WTC11 (cell line): ENCODE data around the gene SLC15A1. TPM values are rescaled to one million over a fixed set of nuclear protein-coding genes. Genes with fewer than 3 reads are reported as not detected.

Experiments used
- ATAC-seq: fragments of 200-7000 bp; cut with Tn5 transposase; 2 replicates; pipeline ENCODE4 v1.10.0; 2021; ENCODE audit warnings: mild to moderate bottlenecking, moderate library complexity
- CTCF ChIA-PET: fragments of 300-600 bp; sonication (Branson Sonifier 250); formaldehyde crosslinking; loops from one replicate; lab custom pipeline; 2021; ENCODE audit warnings: antibody characterized with exemption; lab: Charles Lee
- POLR2A ChIA-PET: fragments of 350-600 bp; sonication (Branson Sonifier 250); formaldehyde crosslinking; loops from one replicate; lab custom pipeline; 2021; ENCODE audit warnings: antibody characterized with exemption; lab: Charles Lee
- DNase-seq: peaks from one replicate; pipeline ENCODE4 v3.0.0; 2021; ENCODE audit warnings: low spot score
- H3K27ac Mint-ChIP-seq: 2 replicates; pipeline ENCODE4 v1.8.0; 2021; ENCODE audit warnings: mixed read lengths
- H3K27me3 Mint-ChIP-seq: 2 replicates; pipeline ENCODE4 v1.8.0; 2021; ENCODE audit warnings: low read depth, mild to moderate bottlenecking, moderate library complexity, mixed read lengths
- H3K36me3 Mint-ChIP-seq: 2 replicates; pipeline ENCODE4 v1.8.0; 2021; ENCODE audit warnings: mixed read lengths
- H3K4me1 Mint-ChIP-seq: 2 replicates; pipeline ENCODE4 v1.8.0; 2022; ENCODE audit warnings: mixed read lengths
- H3K4me3 Mint-ChIP-seq: 2 replicates; pipeline ENCODE4 v1.8.0; 2021; ENCODE audit warnings: mild to moderate bottlenecking, moderate library complexity, mixed read lengths
- H3K9me3 Mint-ChIP-seq: 2 replicates; pipeline ENCODE4 v1.8.0; 2021; ENCODE audit warnings: mixed read lengths
- AFF4 ChIP-seq: sonication (generic); formaldehyde crosslinking; IDR thresholded peaks from 2 replicates; pipeline ENCODE4 v1.8.1; 2023; ENCODE audit warnings: mild to moderate bottlenecking, missing genetic modification reagents, borderline replicate concordance
- CREM ChIP-seq: sonication (generic); formaldehyde crosslinking; IDR thresholded peaks from 2 replicates; pipeline ENCODE4 v1.8.1; 2022; ENCODE audit warnings: mild to moderate bottlenecking, missing genetic modification reagents, moderate library complexity
- E2F1 ChIP-seq: sonication (generic); formaldehyde crosslinking; IDR thresholded peaks from 2 replicates; pipeline ENCODE4 v1.8.0; 2022; ENCODE audit warnings: mild to moderate bottlenecking, missing genetic modification reagents
- GABPB1 ChIP-seq: sonication (generic); formaldehyde crosslinking; IDR thresholded peaks from 2 replicates; pipeline ENCODE4 v1.8.1; 2023; ENCODE audit warnings: mild to moderate bottlenecking, missing genetic modification reagents
- GTF2I ChIP-seq: fragments of 250-450 bp; sonication (Bioruptor Pico); conservative IDR thresholded peaks from 2 replicates; pipeline ENCODE4 v1.4.0; 2021; ENCODE audit warnings: mild to moderate bottlenecking
- HMGA2 ChIP-seq: fragments of 250-450 bp; sonication (Bioruptor Pico); IDR thresholded peaks from 2 replicates; pipeline ENCODE4 v1.4.0; 2021; ENCODE audit warnings: mild to moderate bottlenecking, moderate library complexity
- JUN ChIP-seq: sonication (generic); formaldehyde crosslinking; IDR thresholded peaks from 2 replicates; pipeline ENCODE4 v1.8.0; 2023; ENCODE audit warnings: mild to moderate bottlenecking, missing genetic modification reagents
- MLX ChIP-seq: sonication (generic); formaldehyde crosslinking; IDR thresholded peaks from 2 replicates; pipeline ENCODE4 v1.8.1; 2023; ENCODE audit warnings: mild to moderate bottlenecking, missing genetic modification reagents, moderate library complexity
- MXD4 ChIP-seq: fragments of 250-450 bp; sonication (Bioruptor Pico); IDR thresholded peaks from 2 replicates; pipeline ENCODE4 v1.8.0; 2021; ENCODE audit warnings: mild to moderate bottlenecking, moderate library complexity, borderline replicate concordance
- NFYB ChIP-seq: sonication (generic); formaldehyde crosslinking; conservative IDR thresholded peaks from 2 replicates; pipeline ENCODE4 v1.8.0; 2022; ENCODE audit warnings: low read depth, missing genetic modification reagents
- NR3C1 ChIP-seq: sonication (generic); formaldehyde crosslinking; conservative IDR thresholded peaks from 2 replicates; pipeline ENCODE4 v1.8.1; 2023; ENCODE audit warnings: low read depth, mild to moderate bottlenecking, missing genetic modification reagents
- OVOL2 ChIP-seq: fragments of 250-450 bp; sonication (Bioruptor Pico); IDR thresholded peaks from 2 replicates; pipeline ENCODE4 v1.9.0; 2021; ENCODE audit warnings: mild to moderate bottlenecking, borderline replicate concordance
- RORB ChIP-seq: fragments of 250-450 bp; sonication (Bioruptor Pico); IDR thresholded peaks from 2 replicates; pipeline ENCODE4 v1.9.0; 2021; ENCODE audit warnings: mild to moderate bottlenecking
- SOX15 ChIP-seq: fragments of 250-450 bp; sonication (Bioruptor Pico); IDR thresholded peaks from 2 replicates; pipeline ENCODE4 v1.9.0; 2021; ENCODE audit warnings: mild to moderate bottlenecking
- STAT6 ChIP-seq: sonication (generic); formaldehyde crosslinking; conservative IDR thresholded peaks from 2 replicates; pipeline ENCODE4 v1.8.1; 2023; ENCODE audit warnings: mild to moderate bottlenecking, low read depth, missing genetic modification reagents, moderate library complexity
- TCF7 ChIP-seq: sonication (generic); formaldehyde crosslinking; IDR thresholded peaks from 2 replicates; pipeline ENCODE4 v1.8.0; 2022; ENCODE audit warnings: mild to moderate bottlenecking, low read depth, missing genetic modification reagents, moderate library complexity
- ZBTB21 ChIP-seq: sonication (generic); formaldehyde crosslinking; IDR thresholded peaks from 2 replicates; pipeline ENCODE4 v1.8.1; 2023; ENCODE audit warnings: mild to moderate bottlenecking, missing genetic modification reagents, borderline replicate concordance
- ZNF121 ChIP-seq: sonication (generic); formaldehyde crosslinking; IDR thresholded peaks from 2 replicates; pipeline ENCODE4 v1.8.0; 2023; ENCODE audit warnings: missing genetic modification reagents
- ZNF219 ChIP-seq: sonication (generic); formaldehyde crosslinking; IDR thresholded peaks from 2 replicates; pipeline ENCODE4 v1.8.0; 2023; ENCODE audit warnings: missing genetic modification reagents, mild to moderate bottlenecking, borderline replicate concordance
- ZNF416 ChIP-seq: fragments of 250-450 bp; sonication (Bioruptor Pico); IDR thresholded peaks from 2 replicates; pipeline ENCODE4 v1.9.0; 2021; ENCODE audit warnings: mild to moderate bottlenecking, inconsistent platforms
- ZNF425 ChIP-seq: fragments of 250-450 bp; sonication (Bioruptor Pico); conservative IDR thresholded peaks from 2 replicates; pipeline ENCODE4 v1.9.0; 2021; ENCODE audit warnings: mild to moderate bottlenecking
- ZSCAN18 ChIP-seq: fragments of 250-450 bp; sonication (Bioruptor Pico); IDR thresholded peaks from 2 replicates; pipeline ENCODE4 v2.1.2; 2022; ENCODE audit warnings: mild to moderate bottlenecking, moderate library complexity
- total RNA-seq: library from RNA; stranded (reverse); gene quantifications from 3 replicates; pipeline ENCODE4 v1.2.3, GENCODE V29; 2021

SLC15A1 gene
- total RNA-seq, 1 experiment from 2014 or later, result 2.3 TPM

- TF ChIP-seq ZSCAN18 (CRISPR knock-in tag) (no peak), CREM (no peak), ZBTB21 (CRISPR knock-in tag) (no peak), OVOL2 (no peak), GABPB1 (CRISPR knock-in tag) (no peak), HMGA2 (CRISPR knock-in tag) (no peak), RORB (CRISPR knock-in tag) (no peak), MLX (CRISPR knock-in tag) (no peak)
These were observed 22.8 kb downstream of the SLC15A1 start (continued) for GRCh38 chr13:98729658-98730057.

- no peak for ATAC-seq
- Mint-ChIP-seq H3K4me1 (no peaks in the 10 kb centered on the region), H3K9me3 (peaks cover 3% of the 10 kb centered on the region; the same call in 1 of the 2 replicates), H3K36me3 (no peaks in the 10 kb centered on the region), H3K27me3 (no peaks in the 10 kb centered on the region), H3K4me3 (no peak overlapping the region)
- POLR2A ChIA-PET, result no interaction called here
- TF ChIP-seq E2F1 (no peak), ZNF425 (CRISPR knock-in tag) (no peak), GTF2I (no peak), RORB (CRISPR knock-in tag) (no peak), NR3C1 (CRISPR knock-in tag) (no peak), ZNF416 (CRISPR knock-in tag) (no peak)
- TF ChIP-seq, all 79 proteins: peak for 0
- no peak for DNase-seq
- CTCF ChIA-PET, result interaction anchor here (1.0 kb wide), 1 partner anchor 240 kb away, joined by 3 read pairs; no protein-coding TSS in a partner anchor
- no peak overlapping the region for H3K27ac Mint-ChIP-seq
These were observed 29.5 kb downstream of the SLC15A1 start for GRCh38 chr13:98722958-98723357.

- Mint-ChIP-seq H3K27ac (no peak overlapping the region), H3K36me3 (no peaks in the 10 kb centered on the region), H3K4me1 (no peaks in the 10 kb centered on the region), H3K27me3 (no peaks in the 10 kb centered on the region), H3K9me3 (peaks cover 3% of the 10 kb centered on the region; the same call in 1 of the 2 replicates), H3K4me3 (no peak overlapping the region)
- ChIA-PET CTCF (interaction anchor here (1.0 kb wide), 1 partner anchor 239 kb away, joined by 3 read pairs; no protein-coding TSS in a partner anchor), POLR2A (no interaction called here)
- ATAC-seq (no peak), DNase-seq (no peak)
- TF ChIP-seq SOX15, result no peak
- no peak for TF ChIP-seq STAT6
- no peak for TF ChIP-seq OVOL2
- TF ChIP-seq NFYB (CRISPR knock-in tag), result no peak
- TF ChIP-seq JUN (CRISPR knock-in tag), result no peak
- no peak for TF ChIP-seq MXD4 (CRISPR knock-in tag)
- no peak for TF ChIP-seq TCF7
- TF ChIP-seq ZNF121 (CRISPR knock-in tag), result no peak
- TF ChIP-seq ZNF219, result no peak
- TF ChIP-seq AFF4 (CRISPR knock-in tag), result no peak
These were observed 30.5 kb downstream of the SLC15A1 start for GRCh38 chr13:98721825-98722510.
